Measurements from ENCODE around the gene RGR.

Gene RGR

DNA sequence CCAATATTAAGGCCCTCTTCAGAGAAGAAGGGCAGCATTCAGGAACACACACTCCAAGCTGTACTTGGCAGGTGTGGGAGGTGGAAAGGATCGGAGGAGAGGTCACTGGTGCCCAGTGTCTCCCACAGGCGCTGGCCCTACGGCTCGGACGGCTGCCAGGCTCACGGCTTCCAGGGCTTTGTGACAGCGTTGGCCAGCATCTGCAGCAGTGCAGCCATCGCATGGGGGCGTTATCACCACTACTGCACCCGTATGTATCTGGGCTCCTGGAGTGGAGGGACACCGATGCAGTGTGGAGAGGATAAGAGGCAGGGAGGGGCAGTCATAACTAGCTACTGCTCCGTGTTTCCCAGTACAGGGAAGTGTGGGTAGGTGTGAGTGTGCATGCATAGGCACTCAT lies 3.9 kb downstream of the RGR start:
- ChIA-PET POLR2A (no interaction called here), CTCF (interaction anchor here (0.8 kb wide), 1 partner anchor 13 kb away, joined by 3 read pairs; no protein-coding TSS in a partner anchor)
- H3K4me3 ChIP-seq (ENCODE audit: control insufficient read depth in 1 of 7, extremely low read depth in 1 of 7, insufficient read depth in 4 of 7, low read depth in 2 of 7, low read length in 6 of 7): no peak overlapping the region

GRCh38 chr10:84254552-84255478 lies 10.0 kb downstream of the RGR start:
- no peak overlapping the region for H3K27ac ChIP-seq (ENCODE audit: insufficient read depth in 1 of 2, low read depth in 1 of 2, low read length in 2 of 2, poor library complexity in 1 of 2, severe bottlenecking in 2 of 2)
- H3K27me3 ChIP-seq (replicated peaks in 2 of 5; ENCODE audit: control insufficient read depth in 4 of 5, insufficient read depth in 5 of 5, low read length in 4 of 5): peaks cover 0 to 4% (median 0%) of the 10 kb centered on the region in 5 experiments
- no peaks in the 10 kb centered on the region for H3K4me1 ChIP-seq (ENCODE audit: control extremely low read depth in 1 of 4, control insufficient read depth in 4 of 4, insufficient read depth in 4 of 4, low read length in 3 of 4)
- no peaks in the 10 kb centered on the region for H3K36me3 ChIP-seq (ENCODE audit: control insufficient read depth in 4 of 4, insufficient read depth in 4 of 4, low read length in 3 of 4)
- ChIA-PET CTCF (interaction anchor here (1.3 kb wide), 1 partner anchor 282 kb away, joined by 4 read pairs; no protein-coding TSS in a partner anchor), POLR2A (no interaction called here)
- H3K4me3 ChIP-seq (ENCODE audit: control insufficient read depth in 1 of 7, extremely low read depth in 1 of 7, insufficient read depth in 4 of 7, low read depth in 2 of 7, low read length in 6 of 7): no peak overlapping the region
- H3K9me3 ChIP-seq (ENCODE audit: control extremely low read depth in 1 of 5, control insufficient read depth in 4 of 5, insufficient read depth in 2 of 5, low read depth in 1 of 5, low read length in 4 of 5): peaks cover 0 to 5% (median 0%) of the 10 kb centered on the region in 5 experiments
- WGBS (ENCODE audit: insufficient coverage): 79% methylated on average over 10 of the region's 10 CpGs
- DNase-seq: peak in 2 of 3 donors; percentile 10 to 39

More for the DNA sequence above, 3.9 kb downstream of the RGR start:
- DNase-seq: no peak
- WGBS (ENCODE audit: insufficient coverage): 93% methylated on average over 12 of the region's 12 CpGs
- Histone ChIP-seq H3K4me1 (ENCODE audit: control extremely low read depth in 1 of 4, control insufficient read depth in 4 of 4, insufficient read depth in 4 of 4, low read length in 3 of 4) (no peaks in the 10 kb centered on the region), H3K9me3 (ENCODE audit: control extremely low read depth in 1 of 5, control insufficient read depth in 4 of 5, insufficient read depth in 2 of 5, low read depth in 1 of 5, low read length in 4 of 5) (peaks cover 0 to 5% (median 0%) of the 10 kb centered on the region in 5 experiments), H3K27ac (ENCODE audit: insufficient read depth in 1 of 2, low read depth in 1 of 2, low read length in 2 of 2, poor library complexity in 1 of 2, severe bottlenecking in 2 of 2) (no peak overlapping the region), H3K27me3 (replicated peaks in 2 of 5; ENCODE audit: control insufficient read depth in 4 of 5, insufficient read depth in 5 of 5, low read length in 4 of 5) (peaks cover 0 to 7% (median 0%) of the 10 kb centered on the region in 5 experiments), H3K36me3 (ENCODE audit: control insufficient read depth in 4 of 4, insufficient read depth in 4 of 4, low read length in 3 of 4) (no peaks in the 10 kb centered on the region)

- Histone ChIP-seq H3K9me3 (ENCODE audit: control extremely low read depth in 1 of 5, control insufficient read depth in 4 of 5, insufficient read depth in 2 of 5, low read depth in 1 of 5, low read length in 4 of 5) (peaks cover 0 to 1% (median 0%) of the 10 kb centered on the region in 5 experiments), H3K36me3 (ENCODE audit: control insufficient read depth in 4 of 4, insufficient read depth in 4 of 4, low read length in 3 of 4) (no peaks in the 10 kb centered on the region), H3K27me3 (replicated peaks in 2 of 5; ENCODE audit: control insufficient read depth in 4 of 5, insufficient read depth in 5 of 5, low read length in 4 of 5) (peaks cover 0 to 4% (median 0%) of the 10 kb centered on the region in 5 experiments), H3K27ac (ENCODE audit: insufficient read depth in 1 of 2, low read depth in 1 of 2, low read length in 2 of 2, poor library complexity in 1 of 2, severe bottlenecking in 2 of 2) (no peak overlapping the region), H3K4me1 (ENCODE audit: control extremely low read depth in 1 of 4, control insufficient read depth in 4 of 4, insufficient read depth in 4 of 4, low read length in 3 of 4) (no peaks in the 10 kb centered on the region), H3K4me3 (ENCODE audit: control insufficient read depth in 1 of 7, extremely low read depth in 1 of 7, insufficient read depth in 4 of 7, low read depth in 2 of 7, low read length in 6 of 7) (no peak overlapping the region)
- POLR2A ChIA-PET: no interaction called here
- 46% methylated on average over 34 of the region's 35 CpGs for WGBS (ENCODE audit: insufficient coverage)
- DNase-seq: peak; percentile 52 to 69 (median 64)
- CTCF ChIA-PET: interaction anchor here (0.6 to 2.0 kb wide), 10 partner anchors 10 to 283 kb away, joined by 3 to 10 read pairs (median 3); partner anchors contain the start of gene LRIT1
Measured at GRCh38 chr10:84256510-84257342, 11.9 kb downstream of the RGR start.

- no peak for DNase-seq
- 85% methylated on average over 15 of the region's 15 CpGs for WGBS (ENCODE audit: insufficient coverage)
Measured at GRCh38 chr10:84257343-84258020, 12.6 kb downstream of the RGR start.

GRCh38 chr10:84258034-84258695 lies 13.3 kb downstream of the RGR start:
- peak in 2 of 3 donors; percentile 17 for DNase-seq
- Histone ChIP-seq H3K4me1 (ENCODE audit: control extremely low read depth in 1 of 4, control insufficient read depth in 4 of 4, insufficient read depth in 4 of 4, low read length in 3 of 4) (no peaks in the 10 kb centered on the region), H3K36me3 (ENCODE audit: control insufficient read depth in 4 of 4, insufficient read depth in 4 of 4, low read length in 3 of 4) (no peaks in the 10 kb centered on the region), H3K27ac (ENCODE audit: insufficient read depth in 1 of 2, low read depth in 1 of 2, low read length in 2 of 2, poor library complexity in 1 of 2, severe bottlenecking in 2 of 2) (no peak overlapping the region), H3K4me3 (ENCODE audit: control insufficient read depth in 1 of 7, extremely low read depth in 1 of 7, insufficient read depth in 4 of 7, low read depth in 2 of 7, low read length in 6 of 7) (no peak overlapping the region), H3K27me3 (replicated peaks in 2 of 5; ENCODE audit: control insufficient read depth in 4 of 5, insufficient read depth in 5 of 5, low read length in 4 of 5) (peaks cover 0 to 4% (median 0%) of the 10 kb centered on the region in 5 experiments), H3K9me3 (ENCODE audit: control extremely low read depth in 1 of 5, control insufficient read depth in 4 of 5, insufficient read depth in 2 of 5, low read depth in 1 of 5, low read length in 4 of 5) (no peaks in the 10 kb centered on the region)
- ChIA-PET CTCF (interaction anchor here (0.7 to 1.5 kb wide), 3 partner anchors 9 to 84 kb away, joined by 3 to 4 read pairs (median 3); no protein-coding TSS in a partner anchor), POLR2A (no interaction called here)
- 93% methylated on average over 6 of the region's 7 CpGs for WGBS (ENCODE audit: insufficient coverage)

More at GRCh38 chr10:84257343-84258020, 12.6 kb downstream of the RGR start:
- Histone ChIP-seq H3K36me3 (ENCODE audit: control insufficient read depth in 4 of 4, insufficient read depth in 4 of 4, low read length in 3 of 4) (no peaks in the 10 kb centered on the region), H3K27ac (ENCODE audit: insufficient read depth in 1 of 2, low read depth in 1 of 2, low read length in 2 of 2, poor library complexity in 1 of 2, severe bottlenecking in 2 of 2) (no peak overlapping the region), H3K4me1 (ENCODE audit: control extremely low read depth in 1 of 4, control insufficient read depth in 4 of 4, insufficient read depth in 4 of 4, low read length in 3 of 4) (no peaks in the 10 kb centered on the region), H3K9me3 (ENCODE audit: control extremely low read depth in 1 of 5, control insufficient read depth in 4 of 5, insufficient read depth in 2 of 5, low read depth in 1 of 5, low read length in 4 of 5) (no peaks in the 10 kb centered on the region), H3K27me3 (replicated peaks in 2 of 5; ENCODE audit: control insufficient read depth in 4 of 5, insufficient read depth in 5 of 5, low read length in 4 of 5) (peaks cover 0 to 4% (median 0%) of the 10 kb centered on the region in 5 experiments), H3K4me3 (ENCODE audit: control insufficient read depth in 1 of 7, extremely low read depth in 1 of 7, insufficient read depth in 4 of 7, low read depth in 2 of 7, low read length in 6 of 7) (no peak overlapping the region)
- ChIA-PET POLR2A (no interaction called here), CTCF (interaction anchor here (0.6 to 2.0 kb wide), 10 partner anchors 10 to 283 kb away, joined by 3 to 10 read pairs (median 3); partner anchors contain the start of gene LRIT1)

- 88% methylated on average over 5 of the region's 7 CpGs for WGBS (ENCODE audit: insufficient coverage)
- Histone ChIP-seq H3K4me3 (ENCODE audit: control insufficient read depth in 1 of 7, extremely low read depth in 1 of 7, insufficient read depth in 4 of 7, low read depth in 2 of 7, low read length in 6 of 7) (no peak overlapping the region), H3K4me1 (ENCODE audit: control extremely low read depth in 1 of 4, control insufficient read depth in 4 of 4, insufficient read depth in 4 of 4, low read length in 3 of 4) (peaks cover 0 to 4% (median 2%) of the 10 kb centered on the region in 4 experiments), H3K9me3 (ENCODE audit: control extremely low read depth in 1 of 5, control insufficient read depth in 4 of 5, insufficient read depth in 2 of 5, low read depth in 1 of 5, low read length in 4 of 5) (no peaks in the 10 kb centered on the region), H3K27me3 (replicated peaks in 2 of 5; ENCODE audit: control insufficient read depth in 4 of 5, insufficient read depth in 5 of 5, low read length in 4 of 5) (peaks cover 0 to 11% (median 0%) of the 10 kb centered on the region in 5 experiments), H3K36me3 (ENCODE audit: control insufficient read depth in 4 of 4, insufficient read depth in 4 of 4, low read length in 3 of 4) (no peaks in the 10 kb centered on the region), H3K27ac (ENCODE audit: insufficient read depth in 1 of 2, low read depth in 1 of 2, low read length in 2 of 2, poor library complexity in 1 of 2, severe bottlenecking in 2 of 2) (no peak overlapping the region)
- DNase-seq: no peak
- ChIA-PET POLR2A (no interaction called here), CTCF (interaction anchor here (0.6 to 11.7 kb wide), 5 partner anchors 13 to 277 kb away, joined by 3 to 139 read pairs (median 3); no protein-coding TSS in a partner anchor)
Measured at GRCh38 chr10:84261236-84261915, 16.5 kb downstream of the RGR start.
